ENCODE data around the gene PLEKHB2. TPM values are rescaled to one million over a fixed set of nuclear protein-coding genes. Genes with fewer than 3 reads are reported as not detected.

Gene PLEKHB2
- total and polyA plus RNA-seq, 10 of the 15 experiments (the other 5 are each of a cell fraction or from before 2014, with no cell fraction given) = 12.3 to 55.6 (median 26.2) TPM

- DNase-seq (ENCODE audit: low read depth, low spot score) (no peak), ATAC-seq (no peak), FAIRE-seq (no peak)
- TF ChIP-seq E2F4 (IDR thresholded peaks at IDR 0.05; ENCODE audit: low read depth, low read length) (no peak), TCF7 (IDR thresholded peaks at IDR 0.05; ENCODE audit: borderline replicate concordance) (no peak), ZNF687 (IDR thresholded peaks at IDR 0.05) (no peak), LARP7 (IDR thresholded peaks at IDR 0.05) (no peak), GABPA (IDR thresholded peaks at IDR 0.05; ENCODE audit: low read depth) (no peak), CTCF (IDR thresholded peaks at IDR 0.05 in 2 of 3, conservative IDR thresholded peaks at IDR 0.05 in 1 of 3; ENCODE audit: control insufficient read depth in 2 of 3, extremely low read depth in 1 of 3, insufficient read depth in 1 of 3, low read depth in 3 of 3, low read length in 3 of 3) (no peak), ZBTB33 (IDR thresholded peaks at IDR 0.05) (no peak), POU2F2 (IDR thresholded peaks at IDR 0.05; ENCODE audit: borderline replicate concordance, low read depth, low read length) (no peak), ZBED1 (IDR thresholded peaks at IDR 0.05; ENCODE audit: borderline replicate concordance) (no peak), ESRRA (IDR thresholded peaks at IDR 0.05; ENCODE audit: low read length) (no peak), MTA2 (IDR thresholded peaks at IDR 0.05; ENCODE audit: low read depth) (no peak), ZNF24 (IDR thresholded peaks at IDR 0.05) (no peak)
- POLR2A ChIA-PET = no interaction called here
- SMC1A ChIA-PET (ENCODE audit: uncharacterized antibody, unreplicated experiment) = no interaction called here
- BruUV-seq (replicated peaks) = no TSS peak
- 98% methylated on average over 3 of the region's 3 CpGs for WGBS (ENCODE audit: insufficient coverage, insufficient replicate concordance, low lambda C conversion rate, missing lambda C conversion rate)
- H3K4me3 ChIP-seq = no peak overlapping the region
- H3K4me2 ChIP-seq (ENCODE audit: control insufficient read depth, insufficient read depth) = no peak overlapping the region
- no peaks in the 10 kb centered on the region; the same call in 1 of the 2 replicates for H3K79me2 ChIP-seq (ENCODE audit: control insufficient read depth, insufficient read depth, low read length)
- in situ Hi-C loops (cut with MboI) (no loop called here), intact Hi-C loops (cut with micrococcal nuclease; ENCODE audit: unreplicated experiment) (no loop called here)
- RAD21 ChIA-PET (ENCODE audit: unreplicated experiment) = no interaction called here
- CTCF ChIA-PET = no interaction called here
- H3K9me3 ChIP-seq (replicated peaks; ENCODE audit: control insufficient read depth, insufficient read depth, low read length) = no peaks in the 10 kb centered on the region
- H4K20me1 ChIP-seq (ENCODE audit: control insufficient read depth, insufficient read depth) = no peaks in the 10 kb centered on the region
- no peak overlapping the region for H3K9ac ChIP-seq (ENCODE audit: control insufficient read depth, insufficient read depth, low read length)
- peaks cover 24 to 30% of the 10 kb centered on the region in 2 experiments for H3K36me3 ChIP-seq (ENCODE audit: control insufficient read depth in 2 of 2, insufficient read depth in 2 of 2, low read length in 1 of 2)
- H2AFZ ChIP-seq (ENCODE audit: control insufficient read depth, low read depth, low read length) = no peak overlapping the region
- no peaks in the 10 kb centered on the region; the same call in 1 of the 2 replicates for H3K4me1 ChIP-seq (ENCODE audit: control insufficient read depth, insufficient read depth, low read length)
- no peak overlapping the region for H3K27ac ChIP-seq (ENCODE audit: control insufficient read depth, insufficient read depth)
- H3K27me3 ChIP-seq (replicated peaks in 1 of 2; ENCODE audit: control insufficient read depth in 2 of 2, insufficient read depth in 2 of 2, low read length in 1 of 2) = no peaks in the 10 kb centered on the region
Observed at GRCh38 chr2:131127076-131127475, 21.9 kb downstream of the PLEKHB2 start.

Measured in GM12878 (cell line).